GM19099 (cell line): Measurements from ENCODE around the gene VWA8.

ENCODE experiments used
- POLR2A ChIP-seq: IDR thresholded peaks from 3 replicates; pipeline ENCODE4 v1.6.1; 2011; ENCODE audit warnings: low read depth; ENCODE audit not compliant: insufficient read length; ENCODE audit errors: extremely low read depth

The VWA8 gene

GRCh38 chr13:41942462-41943094 is 18.3 kb downstream of the VWA8 start:
- no peak for TF ChIP-seq POLR2A

GRCh38 chr13:41941174-41941573 is 19.7 kb downstream of the VWA8 start:
- no peak for TF ChIP-seq POLR2A

DNA sequence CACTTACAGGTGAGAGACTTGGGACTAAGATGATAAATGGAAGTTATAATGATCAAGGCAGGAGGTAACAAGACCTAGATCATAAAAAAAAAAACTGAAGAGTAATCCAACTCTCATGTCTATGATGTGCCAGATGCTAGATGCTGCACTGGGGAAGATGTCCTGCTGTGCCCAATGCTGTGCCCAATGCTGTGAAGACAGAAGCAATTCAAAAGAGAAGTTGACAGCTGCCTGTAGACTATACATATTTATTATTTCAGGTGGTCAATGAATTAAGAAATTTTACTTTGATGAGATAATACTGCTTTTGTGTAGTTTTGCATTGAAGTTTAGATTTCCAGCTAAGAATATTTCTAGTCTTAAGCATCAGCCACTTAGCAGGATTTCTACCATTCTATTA is 21.5 kb downstream of the VWA8 start:
- no peak for TF ChIP-seq POLR2A

- TF ChIP-seq POLR2A, result no peak
Measured at GRCh38 chr13:41938918-41939317, 22.0 kb downstream of the VWA8 start.

GRCh38 chr13:41937388-41937787 is 23.5 kb downstream of the VWA8 start:
- TF ChIP-seq POLR2A, result no peak

- TF ChIP-seq POLR2A, result no peak
Measured at GRCh38 chr13:41935501-41935900, 25.4 kb downstream of the VWA8 start.

DNA sequence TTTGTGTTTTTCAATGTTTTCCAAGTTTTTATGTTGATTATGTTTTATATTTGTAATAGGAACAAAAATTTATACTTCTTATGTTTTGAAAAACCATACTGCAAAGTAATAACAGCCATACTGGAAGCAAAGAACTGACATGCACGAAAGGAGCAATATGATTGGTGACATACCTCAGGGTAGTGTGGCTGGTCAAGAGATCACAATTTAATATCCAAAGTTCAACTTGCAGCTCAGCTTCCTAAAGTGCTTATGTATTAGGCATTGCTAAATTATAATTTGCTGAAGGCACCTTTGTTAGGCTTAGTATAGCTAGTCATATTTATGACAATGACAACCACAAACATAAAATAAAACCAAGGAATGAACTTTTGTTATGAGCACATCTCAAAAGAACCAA is 25.9 kb downstream of the VWA8 start:
- TF ChIP-seq POLR2A, result no peak

DNA sequence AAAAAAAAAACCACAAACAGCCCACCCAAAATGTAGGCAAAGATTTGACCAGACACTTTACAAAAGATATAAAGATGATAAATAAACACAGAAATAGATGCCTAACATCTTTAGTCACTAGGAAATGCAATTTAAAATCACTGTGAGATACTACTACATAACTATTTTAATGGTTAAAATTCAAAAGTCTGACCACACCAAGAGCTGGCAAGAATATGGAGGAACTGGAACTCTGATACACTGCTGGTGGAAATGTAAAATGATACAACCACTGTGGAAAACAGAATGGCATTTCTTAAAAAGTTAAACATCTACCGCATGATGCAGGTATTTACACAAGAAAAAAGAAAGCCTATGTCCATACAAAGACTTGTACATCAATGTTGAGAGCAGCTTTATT is 26.8 kb downstream of the VWA8 start:
- TF ChIP-seq POLR2A, result no peak

DNA sequence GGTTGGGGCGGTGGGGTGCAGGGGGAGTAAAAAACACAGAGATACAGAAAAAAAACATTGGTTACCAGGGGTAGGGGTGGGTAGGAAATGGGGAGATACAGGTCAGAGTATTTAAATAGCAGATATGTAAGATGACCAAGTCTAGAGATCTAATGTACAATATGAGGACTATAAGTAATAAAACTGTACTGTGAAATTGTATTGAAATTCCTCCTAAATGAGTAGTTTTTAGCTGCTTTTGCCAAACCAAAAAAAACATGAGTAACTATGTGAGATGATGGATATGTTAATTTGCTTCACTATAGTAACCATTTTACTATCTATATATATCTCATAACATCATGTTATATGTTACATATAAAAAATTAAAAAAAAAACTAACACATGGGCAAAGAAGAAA is 29.6 kb downstream of the VWA8 start:
- TF ChIP-seq POLR2A, result no peak

GRCh38 chr13:41930154-41930553 is 30.8 kb downstream of the VWA8 start:
- no peak for TF ChIP-seq POLR2A

GRCh38 chr13:41928323-41928722 is 32.6 kb downstream of the VWA8 start:
- TF ChIP-seq POLR2A, result no peak

GRCh38 chr13:41925014-41925413 is 35.9 kb downstream of the VWA8 start:
- no peak for TF ChIP-seq POLR2A

- no peak for TF ChIP-seq POLR2A
Measured at GRCh38 chr13:41919741-41920487, 41.0 kb downstream of the VWA8 start.

DNA sequence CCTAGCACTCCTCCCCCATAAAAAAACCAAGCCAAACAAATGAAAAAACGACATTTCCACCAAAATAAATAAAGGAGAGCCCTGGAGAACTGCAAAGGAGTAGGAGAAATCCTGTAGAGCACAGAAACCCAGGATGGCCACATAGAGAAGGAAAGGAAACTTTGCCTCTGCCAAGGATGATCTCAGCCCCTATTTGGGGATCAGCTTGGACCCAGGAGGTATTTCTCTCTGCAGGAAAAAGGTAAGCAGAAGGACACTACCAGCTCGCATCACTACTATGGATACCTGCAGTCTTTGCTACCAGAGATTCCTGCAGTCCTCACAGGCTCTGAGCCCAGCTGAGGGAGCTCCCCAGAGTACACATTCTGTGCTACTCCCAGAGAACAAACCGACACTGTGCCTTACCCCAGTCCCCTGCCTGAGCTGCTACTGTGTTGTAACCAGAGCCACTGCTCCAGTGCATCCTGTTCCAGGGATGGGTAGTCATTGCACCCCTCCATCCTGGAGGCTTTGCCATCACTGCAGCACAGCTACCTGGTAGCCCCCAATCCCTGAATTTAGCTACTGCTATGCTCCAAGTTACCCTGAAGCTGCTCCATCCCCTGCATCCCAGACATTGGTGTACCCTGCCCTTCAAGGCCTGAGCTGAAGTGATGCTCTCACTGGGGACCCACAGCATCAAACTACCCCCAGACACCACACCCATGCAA is 41.7 kb downstream of the VWA8 start:
- TF ChIP-seq POLR2A, result no peak

- no peak for TF ChIP-seq POLR2A
Measured at GRCh38 chr13:41917641-41918040, 43.3 kb downstream of the VWA8 start.
